Left renal cortex interstitium (tissue), 4 donors: ENCODE data around the gene SLC16A13. TPM values are rescaled to one million over a fixed set of nuclear protein-coding genes. Genes with fewer than 3 reads are reported as not detected.
"Not testable (repeated sequence)": the region's sequence is repeated elsewhere in the genome, so short reads cannot be mapped to it uniquely, and the experiment has no call there.

Source experiments
- DNase-seq, 4 donors: peaks; one replicate each; pipeline ENCODE4 v3.0.0-alpha.2; 2013; ENCODE audit warnings: low read depth in 4 of 4, low spot score in 2 of 4, missing footprints in 1 of 4
- polyA plus RNA-seq, 4 donors: library from polyadenylated mRNA; unstranded; fragments of 120-200 nt; gene quantifications; one replicate each; pipeline ENCODE4 v1.2.1, GENCODE V29; 2013; ENCODE audit not compliant: insufficient read length in 4 of 4

Gene SLC16A13
- polyA plus RNA-seq, 4 donors, result 2.9 to 4.8 (median 3.5) TPM

DNA sequence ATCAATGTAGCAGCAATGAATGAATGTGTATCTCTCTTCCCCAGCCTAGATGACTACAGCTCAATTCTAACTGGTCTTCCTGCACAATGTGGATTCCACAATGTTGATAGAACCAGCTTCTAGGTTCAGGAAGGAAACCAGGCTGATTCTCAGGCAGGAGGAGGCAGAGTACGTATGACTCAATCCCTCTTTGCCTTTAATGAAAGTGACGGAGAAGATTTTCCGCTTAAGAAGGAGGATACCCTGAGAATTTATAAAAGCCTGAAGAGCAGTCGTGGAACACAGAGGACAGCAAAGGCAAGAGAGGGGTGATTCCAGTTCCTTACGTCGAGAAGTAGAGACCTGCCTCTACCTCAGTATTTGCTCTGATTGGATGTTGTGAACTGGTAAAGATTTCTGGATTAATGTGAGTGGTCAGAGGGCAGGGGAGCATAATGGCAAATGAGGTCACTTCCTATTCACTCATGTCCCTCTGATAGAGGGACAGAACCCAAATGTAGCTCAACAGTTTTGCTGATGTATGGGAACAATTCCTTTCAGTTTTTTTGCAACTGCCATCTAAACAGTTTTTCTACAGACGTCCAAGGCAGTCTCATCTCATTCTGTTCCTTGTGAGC is 23.1 kb downstream of the SLC16A13 start:
- no peak for DNase-seq

GRCh38 chr17:7060165-7060891 is 24.5 kb downstream of the SLC16A13 start:
- DNase-seq, result no peak

GRCh38 chr17:7063518-7064094 is 27.8 kb downstream of the SLC16A13 start:
- DNase-seq, result no peak

GRCh38 chr17:7064261-7064660 is 28.4 kb downstream of the SLC16A13 start:
- DNase-seq, result no peak

DNA sequence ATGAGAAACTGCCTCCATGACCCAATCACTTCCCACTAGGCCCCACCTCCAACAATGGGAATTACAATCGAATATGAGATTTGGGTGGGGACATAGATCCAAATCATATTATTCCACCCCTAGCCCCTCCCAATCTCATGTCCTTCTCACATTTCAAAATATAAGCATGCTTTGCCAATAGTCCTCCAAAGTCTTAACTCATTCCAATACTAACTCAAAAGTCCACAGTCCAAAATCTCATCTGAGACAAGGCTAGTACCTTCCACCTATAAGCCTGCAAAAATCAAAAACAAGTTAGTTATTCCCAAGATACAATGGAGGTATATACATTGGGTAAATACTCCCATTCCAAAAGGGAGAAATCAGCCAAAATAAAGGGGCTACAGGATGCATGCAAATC is 31.4 kb downstream of the SLC16A13 start:
- no peak for DNase-seq

DNA sequence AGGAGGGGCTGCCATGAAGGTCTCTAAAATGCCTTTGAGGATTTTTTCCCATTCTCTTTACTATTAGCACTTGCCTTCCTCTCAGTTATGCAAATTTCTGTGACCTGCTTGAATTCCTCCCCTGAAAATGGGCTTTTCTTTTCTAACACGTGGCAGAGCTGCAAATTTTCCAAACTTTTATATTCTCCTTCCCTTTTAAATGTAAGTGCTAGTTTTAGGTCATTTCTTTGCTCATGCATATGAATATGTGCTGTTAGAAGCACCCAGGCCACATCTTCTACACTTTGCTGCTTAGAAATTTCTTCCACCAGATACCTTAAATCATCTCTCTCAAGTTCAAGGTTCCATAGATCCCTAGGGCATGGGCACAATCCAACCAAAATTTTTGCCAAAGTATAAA is 32.5 kb downstream of the SLC16A13 start:
- no peak for DNase-seq

- no peak for DNase-seq
Observed at GRCh38 chr17:7070712-7071111, 34.9 kb downstream of the SLC16A13 start.

- DNase-seq, result no peak
Observed at GRCh38 chr17:7072406-7072805, 36.6 kb downstream of the SLC16A13 start.

- DNase-seq, result no peak
Observed at GRCh38 chr17:7074931-7075330, 39.1 kb downstream of the SLC16A13 start.

- no peak for DNase-seq
Observed at GRCh38 chr17:7077911-7078546, 42.2 kb downstream of the SLC16A13 start.

GRCh38 chr17:7078711-7079110 is 42.9 kb downstream of the SLC16A13 start:
- DNase-seq, result no peak

GRCh38 chr17:7079581-7080455 is 44.0 kb downstream of the SLC16A13 start, which contains the start of gene CLEC10A:
Gene CLEC10A (minus strand): TSS chr17:7080251. CDS start chr17:7078812, 1,439 bp downstream.
- no peak for DNase-seq

- no peak for DNase-seq
Observed at GRCh38 chr17:7080456-7081041, 44.7 kb downstream of the SLC16A13 start.

GRCh38 chr17:7081341-7082062 is 45.7 kb downstream of the SLC16A13 start:
- no peak for DNase-seq

DNA sequence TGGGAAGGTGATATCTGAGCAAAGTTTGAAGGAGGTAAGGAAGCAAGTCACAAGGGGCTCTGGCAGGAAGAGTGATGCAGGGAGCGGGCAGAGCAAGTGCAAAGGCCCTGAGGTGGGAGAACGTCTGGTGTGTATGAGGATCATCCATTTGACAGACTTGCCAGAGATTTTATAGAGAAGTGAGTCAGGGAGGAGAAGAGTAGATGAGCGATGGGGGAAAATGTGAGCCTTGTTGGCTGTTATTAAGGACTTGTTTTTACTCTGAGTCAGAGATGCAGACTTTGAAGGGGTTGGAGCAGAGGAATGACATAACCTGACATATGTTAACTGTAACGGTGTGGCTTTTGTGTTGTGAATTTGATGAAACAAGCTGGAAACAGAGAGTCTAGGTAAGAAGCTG is 47.8 kb downstream of the SLC16A13 start:
- DNase-seq, result no peak

GRCh38 chr17:7084088-7084487 is 48.3 kb downstream of the SLC16A13 start:
- no peak for DNase-seq

DNA sequence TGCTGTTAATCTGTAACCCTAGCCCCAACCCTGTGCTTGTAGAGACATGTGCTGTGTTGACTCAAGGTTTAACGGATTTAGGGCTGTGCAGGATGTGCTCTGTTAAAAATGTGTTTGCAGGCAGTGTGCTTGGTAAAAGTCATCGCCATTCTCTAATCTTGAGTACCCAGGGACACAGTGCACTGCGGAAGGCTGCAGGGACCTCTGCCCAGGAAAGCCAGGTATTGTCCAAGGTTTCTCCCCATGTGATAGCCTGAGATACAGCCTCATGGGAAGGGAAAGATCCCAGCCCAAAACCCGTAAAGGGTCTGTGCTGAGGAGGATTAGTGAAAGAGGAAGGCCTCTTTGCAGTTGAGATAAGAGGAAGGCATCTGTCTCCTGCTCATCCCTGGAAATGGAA is 52.6 kb downstream of the SLC16A13 start:
- not testable (repeated sequence) for DNase-seq

GRCh38 chr17:7089570-7089969 is 53.8 kb downstream of the SLC16A13 start:
- DNase-seq, result not testable (repeated sequence)
